ENCODE results near the gene CHGA.

CHGA gene

DNA sequence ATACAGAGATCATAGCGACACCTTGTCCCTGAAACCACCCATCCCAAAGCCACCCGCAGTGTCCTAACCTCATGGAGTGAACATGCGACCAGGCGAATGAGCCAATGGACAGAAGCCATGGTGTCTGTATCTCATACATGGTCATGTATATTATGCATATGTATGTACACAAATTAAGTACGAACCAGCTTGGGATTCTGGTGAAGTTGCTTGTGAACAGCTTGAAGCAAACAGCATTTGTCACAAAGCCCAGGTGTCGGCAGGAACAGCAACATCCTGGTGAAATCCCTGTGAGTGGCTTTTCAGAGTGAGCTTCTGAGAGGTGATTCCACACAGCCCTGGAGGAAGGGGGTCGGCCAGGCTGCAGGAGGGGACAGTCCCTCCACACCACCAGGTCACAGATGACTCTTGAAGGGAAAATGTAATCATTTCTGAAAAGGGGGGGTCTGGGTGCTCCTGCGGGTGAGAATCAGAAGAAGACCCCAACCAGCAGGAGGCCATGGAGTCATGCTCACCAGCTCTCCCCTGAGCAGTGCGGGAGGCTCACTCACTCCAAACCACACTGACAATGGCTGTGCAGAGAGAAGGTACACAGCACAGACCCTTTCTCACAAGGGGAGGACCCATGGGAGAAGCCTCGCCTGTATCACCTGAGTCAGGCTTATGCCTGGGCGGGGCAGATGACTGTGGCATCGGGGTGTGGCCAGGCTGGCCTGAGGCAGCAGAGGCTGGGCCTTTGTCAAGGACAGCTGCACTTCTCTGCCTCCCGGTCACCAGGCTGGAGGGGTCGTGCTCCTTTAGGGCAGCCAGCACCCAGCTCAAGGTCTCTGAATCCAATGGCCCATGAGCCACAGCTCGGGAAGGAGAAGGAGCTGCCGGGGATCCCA is 14.3 kb downstream of the CHGA start:
- H3K27ac ChIP-seq = no peak overlapping the region
- TF ChIP-seq, protein P1, sequence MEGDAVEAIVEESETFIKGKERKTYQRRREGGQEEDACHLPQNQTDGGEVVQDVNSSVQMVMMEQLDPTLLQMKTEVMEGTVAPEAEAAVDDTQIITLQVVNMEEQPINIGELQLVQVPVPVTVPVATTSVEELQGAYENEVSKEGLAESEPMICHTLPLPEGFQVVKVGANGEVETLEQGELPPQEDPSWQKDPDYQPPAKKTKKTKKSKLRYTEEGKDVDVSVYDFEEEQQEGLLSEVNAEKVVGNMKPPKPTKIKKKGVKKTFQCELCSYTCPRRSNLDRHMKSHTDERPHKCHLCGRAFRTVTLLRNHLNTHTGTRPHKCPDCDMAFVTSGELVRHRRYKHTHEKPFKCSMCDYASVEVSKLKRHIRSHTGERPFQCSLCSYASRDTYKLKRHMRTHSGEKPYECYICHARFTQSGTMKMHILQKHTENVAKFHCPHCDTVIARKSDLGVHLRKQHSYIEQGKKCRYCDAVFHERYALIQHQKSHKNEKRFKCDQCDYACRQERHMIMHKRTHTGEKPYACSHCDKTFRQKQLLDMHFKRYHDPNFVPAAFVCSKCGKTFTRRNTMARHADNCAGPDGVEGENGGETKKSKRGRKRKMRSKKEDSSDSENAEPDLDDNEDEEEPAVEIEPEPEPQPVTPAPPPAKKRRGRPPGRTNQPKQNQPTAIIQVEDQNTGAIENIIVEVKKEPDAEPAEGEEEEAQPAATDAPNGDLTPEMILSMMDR (IDR thresholded peaks at IDR 0.05) = no peak
- no peak for TF ChIP-seq ZFX (IDR thresholded peaks at IDR 0.05; ENCODE audit: borderline replicate concordance)

DNA sequence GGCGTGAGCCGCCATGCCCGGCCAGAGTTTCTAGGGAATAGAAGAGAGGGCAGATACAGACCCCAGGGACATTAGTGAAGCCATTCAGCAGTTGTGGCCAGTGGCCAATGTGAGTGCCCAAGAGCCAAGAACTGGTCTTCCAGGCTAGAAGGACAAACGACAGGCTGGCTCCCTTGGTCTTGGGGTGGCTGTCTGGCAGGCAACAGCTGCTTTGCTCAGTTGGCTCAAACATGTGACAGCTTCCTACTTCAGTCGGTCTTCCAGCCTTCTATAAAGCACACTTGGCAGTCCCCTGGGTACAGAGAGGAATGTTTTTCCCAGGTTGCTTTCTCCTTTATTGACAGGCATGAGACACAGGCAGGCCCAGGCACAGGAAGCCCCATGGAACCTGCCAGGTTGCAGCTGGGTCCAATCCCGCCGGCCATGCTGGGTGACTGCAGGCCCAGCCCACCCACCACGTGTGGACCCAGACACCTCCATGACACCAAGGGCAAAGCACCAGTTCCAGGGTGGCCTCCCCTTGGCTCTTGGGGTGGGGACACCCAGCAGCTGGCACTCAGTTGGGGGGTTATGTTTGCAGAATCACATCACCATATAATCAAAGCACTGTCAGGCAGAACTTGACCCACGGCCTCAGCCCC is 15.4 kb downstream of the CHGA start:
- TF ChIP-seq, protein P1 (IDR thresholded peaks at IDR 0.05) = no peak
- no peak for TF ChIP-seq ZFX (IDR thresholded peaks at IDR 0.05; ENCODE audit: borderline replicate concordance)
- H3K27ac ChIP-seq = no peak overlapping the region

DNA sequence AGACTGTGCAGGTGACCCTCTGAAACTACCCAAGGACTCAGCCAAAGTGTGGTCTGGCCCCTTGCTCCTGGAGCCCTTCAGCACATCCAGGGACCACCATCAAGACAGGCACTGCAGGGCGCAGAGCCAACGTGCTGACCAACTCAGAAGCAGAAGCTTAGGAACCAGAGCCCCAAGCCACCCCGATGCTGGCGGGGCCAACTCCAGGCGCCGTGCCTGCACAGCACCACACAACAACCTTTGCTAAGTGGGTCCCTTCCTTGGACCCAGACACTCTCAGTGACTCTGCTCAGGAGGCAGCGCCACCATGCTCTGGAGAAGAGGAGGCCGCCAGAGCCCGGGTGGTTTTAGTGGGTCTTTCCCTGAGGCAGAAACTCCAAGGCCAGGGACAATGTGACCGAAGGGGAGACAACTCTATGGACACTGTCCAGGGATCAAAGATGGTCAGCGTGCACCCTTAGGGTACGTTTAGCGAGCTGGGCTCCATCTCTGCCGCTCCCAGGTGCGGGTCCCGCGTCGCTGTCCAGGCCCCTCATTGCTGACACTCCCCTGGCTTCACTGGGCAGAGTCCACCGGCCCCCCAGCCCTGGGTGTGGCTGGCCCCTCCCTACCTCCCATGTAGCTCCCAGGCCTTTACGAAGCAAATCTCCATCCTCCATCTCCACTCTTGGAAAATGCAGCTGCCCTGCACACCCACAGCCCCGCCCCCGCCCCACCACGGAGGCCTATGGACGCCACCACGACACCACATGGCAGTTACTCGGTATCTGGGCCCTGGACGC is 16.1 kb downstream of the CHGA start:
- no peak overlapping the region for H3K27ac ChIP-seq
- TF ChIP-seq, protein P1 (IDR thresholded peaks at IDR 0.05) = no peak
- no peak for TF ChIP-seq ZFX (IDR thresholded peaks at IDR 0.05; ENCODE audit: borderline replicate concordance)

DNA sequence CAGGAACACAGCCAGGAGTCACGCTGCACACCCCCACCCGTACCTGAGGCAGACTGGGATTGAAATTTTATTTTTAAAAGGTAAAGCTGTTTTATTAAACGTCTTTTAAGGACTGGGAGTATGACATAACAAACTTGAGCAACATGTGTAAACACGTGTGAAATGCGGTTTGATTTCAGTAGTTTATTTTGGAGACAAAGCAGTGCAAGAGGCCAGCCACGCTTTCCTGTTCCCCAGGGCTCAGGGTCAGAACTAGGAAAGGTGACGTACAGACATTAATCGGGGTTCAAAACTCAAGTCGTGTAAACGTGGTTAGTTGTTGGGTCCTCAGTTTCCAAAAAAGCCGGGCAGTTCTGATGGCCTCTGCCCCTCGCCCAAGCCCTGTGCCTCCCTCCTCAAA is 16.7 kb downstream of the CHGA start:
- TF ChIP-seq, protein P1 (IDR thresholded peaks at IDR 0.05) = no peak
- TF ChIP-seq ZFX (IDR thresholded peaks at IDR 0.05; ENCODE audit: borderline replicate concordance) = no peak
- H3K27ac ChIP-seq = no peak overlapping the region

DNA sequence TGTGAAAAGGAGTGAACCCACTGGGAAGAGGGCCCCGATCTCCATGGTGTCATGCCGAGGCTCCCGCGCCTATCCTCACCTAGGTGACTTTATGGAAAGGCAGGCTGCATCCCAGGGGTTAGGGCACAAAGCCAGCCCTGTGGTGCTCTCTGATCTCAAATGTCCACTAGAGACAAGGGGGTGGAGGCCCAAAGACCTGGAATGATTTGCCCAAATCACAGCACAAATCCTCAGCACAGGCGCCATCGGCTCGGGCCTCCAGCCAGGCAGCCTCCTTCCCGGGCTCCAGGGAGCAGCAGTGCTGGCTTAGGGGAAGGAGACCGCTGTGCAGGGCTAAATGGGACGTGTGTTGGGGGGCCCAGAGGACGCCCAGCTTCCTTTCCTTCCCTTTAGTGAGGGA is 17.6 kb downstream of the CHGA start:
- no peak overlapping the region for H3K27ac ChIP-seq
- TF ChIP-seq, protein P1 (IDR thresholded peaks at IDR 0.05) = no peak
- TF ChIP-seq ZFX (IDR thresholded peaks at IDR 0.05; ENCODE audit: borderline replicate concordance) = no peak

DNA sequence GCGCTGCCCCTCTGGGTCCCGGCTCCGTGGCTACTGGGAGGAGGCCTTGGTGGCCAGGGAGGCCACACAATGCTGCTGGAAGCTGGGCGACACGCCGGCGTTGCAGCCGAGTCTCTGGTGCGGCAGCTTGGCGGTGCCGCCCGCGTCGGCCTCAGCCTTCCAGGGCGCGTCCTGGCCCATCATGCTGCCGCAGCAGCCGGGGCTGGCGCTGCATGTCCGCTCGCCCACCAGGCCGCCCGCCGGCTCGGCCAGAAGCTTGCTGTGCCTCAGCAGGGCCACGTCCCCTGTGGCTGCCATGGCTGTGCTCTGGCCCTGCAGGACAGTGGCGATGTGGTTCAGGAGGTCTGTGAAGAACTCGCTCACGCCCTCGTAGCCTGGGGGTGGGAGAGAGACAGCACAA is 18.6 kb downstream of the CHGA start:
- TF ChIP-seq, protein P1 (IDR thresholded peaks at IDR 0.05) = no peak
- TF ChIP-seq ZFX (IDR thresholded peaks at IDR 0.05; ENCODE audit: borderline replicate concordance) = no peak
- H3K27ac ChIP-seq = no peak overlapping the region
